CD14-positive monocyte (primary cell): ENCODE measurements around the gene MACF1. TPM values are rescaled to one million over a fixed set of nuclear protein-coding genes. Genes with fewer than 3 reads are reported as not detected.

ENCODE experiments used
- DNase-seq, 3 donors: peaks; one replicate each; pipeline ENCODE4 v3.0.0-alpha.2; 2011 to 2022
- H2AFZ ChIP-seq: 2 replicates; pipeline ENCODE4 v1.6.0; 2012; ENCODE audit warnings: mild to moderate bottlenecking, low read depth, low read length, inconsistent platforms; ENCODE audit not compliant: insufficient read depth, poor library complexity, severe bottlenecking
- H3K27ac ChIP-seq, 2 donors: 1 replicate in 1 of 2; 2 replicates in 1 of 2; pipeline ENCODE4 v1.5.1; 2012 to 2013; ENCODE audit warnings: low read length in 2 of 2, control low read depth in 1 of 2, inconsistent platforms in 1 of 2, low read depth in 1 of 2, mild to moderate bottlenecking in 1 of 2
- H3K27me3 ChIP-seq, 2 donors: one replicate each; pipeline versions ENCODE4 v1.6.0 to v1.6.1; 2011 to 2013; ENCODE audit warnings: low read length in 2 of 2; ENCODE audit not compliant: control insufficient read depth in 2 of 2, insufficient read depth in 2 of 2
- H3K36me3 ChIP-seq, 2 donors: replicated peaks in 1 of 2; 1 replicate in 1 of 2; 2 replicates in 1 of 2; pipeline versions ENCODE4 v1.5.1 to v1.6.1; 2012 to 2013; ENCODE audit warnings: low read length in 2 of 2, control low read depth in 1 of 2, inconsistent platforms in 1 of 2, mild to moderate bottlenecking in 1 of 2; ENCODE audit not compliant: insufficient read depth in 2 of 2, control insufficient read depth in 1 of 2
- H3K4me1 ChIP-seq, 2 donors: 1 replicate in 1 of 2; 2 replicates in 1 of 2; pipeline versions ENCODE4 v1.5.1 to v1.6.1; 2012 to 2013; ENCODE audit warnings: low read length in 2 of 2, control low read depth in 1 of 2, inconsistent platforms in 1 of 2, mild to moderate bottlenecking in 1 of 2, moderate library complexity in 1 of 2; ENCODE audit not compliant: insufficient read depth in 2 of 2, control insufficient read depth in 1 of 2
- H3K4me2 ChIP-seq: replicated peaks from 2 replicates; pipeline ENCODE3; 2012; ENCODE audit warnings: low read length, moderate library complexity, mild to moderate bottlenecking; ENCODE audit not compliant: poor library complexity, severe bottlenecking; ENCODE audit errors: extremely low read depth
- H3K4me3 ChIP-seq, 3 experiments: fragments of 200-600 bp in 1 of 3; sonication (generic) in 1 of 3; replicated peaks in 1 of 3; 1 replicate in 2 of 3; 2 replicates in 1 of 3; pipeline ENCODE4 v1.5.1; 2011 to 2013; ENCODE audit warnings: low read length in 3 of 3, mild to moderate bottlenecking in 3 of 3, control low read depth in 2 of 3, low read depth in 2 of 3, inconsistent platforms in 1 of 3, moderate library complexity in 1 of 3
- H3K79me2 ChIP-seq: 2 replicates; pipeline ENCODE4 v1.6.0; 2012; ENCODE audit warnings: mild to moderate bottlenecking, control low read depth, inconsistent platforms, low read length, moderate library complexity; ENCODE audit not compliant: insufficient read depth
- H3K9ac ChIP-seq: 2 replicates; pipeline ENCODE4 v1.6.0; 2017; ENCODE audit warnings: low read length, mild to moderate bottlenecking; ENCODE audit not compliant: insufficient read depth, poor library complexity, severe bottlenecking
- H3K9me3 ChIP-seq, 2 donors: replicated peaks in 1 of 2; 1 replicate in 1 of 2; 2 replicates in 1 of 2; pipeline versions ENCODE4 v1.5.1 to v1.6.1; 2012 to 2013; ENCODE audit warnings: low read length in 2 of 2, control low read depth in 1 of 2; ENCODE audit not compliant: control insufficient read depth in 1 of 2, insufficient read depth in 1 of 2
- H4K20me1 ChIP-seq: 2 replicates; pipeline ENCODE4 v1.6.0; 2012; ENCODE audit warnings: mild to moderate bottlenecking, low read length, control low read depth, moderate library complexity; ENCODE audit not compliant: insufficient read depth
- H3K27ac Mint-ChIP-seq, 7 donors: one replicate each; pipeline ENCODE4 v1.8.0; 2020; ENCODE audit warnings: mild to moderate bottlenecking in 7 of 7, mixed read lengths in 7 of 7, moderate library complexity in 6 of 7, inconsistent platforms in 2 of 7
- H3K27me3 Mint-ChIP-seq, 3 donors: one replicate each; pipeline ENCODE4 v1.8.0; 2021 to 2022; ENCODE audit warnings: low read depth in 3 of 3, mild to moderate bottlenecking in 3 of 3, mixed read lengths in 3 of 3, moderate library complexity in 3 of 3, inconsistent platforms in 1 of 3
- H3K36me3 Mint-ChIP-seq, 2 donors: one replicate each; pipeline ENCODE4 v1.8.0; 2020; ENCODE audit warnings: mixed read lengths in 2 of 2, inconsistent platforms in 1 of 2, mild to moderate bottlenecking in 1 of 2
- H3K4me1 Mint-ChIP-seq: one replicate; pipeline ENCODE4 v1.8.0; 2020; ENCODE audit warnings: mild to moderate bottlenecking, mixed read lengths
- H3K4me3 Mint-ChIP-seq, 2 donors: one replicate each; pipeline ENCODE4 v1.8.0; 2020; ENCODE audit warnings: mild to moderate bottlenecking in 2 of 2, mixed read lengths in 2 of 2, moderate library complexity in 1 of 2
- H3K9me3 Mint-ChIP-seq, 7 donors: one replicate each; pipeline ENCODE4 v1.8.0; 2020 to 2022; ENCODE audit warnings: mixed read lengths in 7 of 7, mild to moderate bottlenecking in 6 of 7, moderate library complexity in 6 of 7, inconsistent platforms in 2 of 7
- CTCF ChIP-seq: fragments of 200-600 bp; IDR thresholded peaks from one replicate; pipeline ENCODE4 v1.8.0; 2022; ENCODE audit warnings: antibody characterized with exemption, mild to moderate bottlenecking
- WGBS: methylation state at CpG from one replicate; pipeline ENCODE4 v1.1.5; 2013; ENCODE audit warnings: missing lambda C conversion rate; ENCODE audit not compliant: insufficient coverage; 5-methylcytosine and 5-hydroxymethylcytosine counted together
- intact Hi-C, 2 donors: fragments of 100-400 bp; cut with micrococcal nuclease; formaldehyde crosslinking; loops; one replicate each; pipeline versions ENCODE4 v1.15.0 to v1.15.1; 2023
- polyA plus RNA-seq, 3 donors: library from polyadenylated mRNA; depleted of rRNA in 1 of 3; unstranded in 2 of 3; stranded (reverse) in 1 of 3; fragments of 300-500 nt in 2 of 3; fragments of >200 nt in 1 of 3; fragmentation: Illumina TruSeq in 2 of 3; gene quantifications; 1 replicate in 2 of 3; 2 replicates in 1 of 3; pipeline ENCODE4 v1.2.3, GENCODE V29; 2012 to 2021

Gene MACF1
- polyA plus RNA-seq, 3 donors = 3.4 to 36.8 (median 4.5) TPM

DNA sequence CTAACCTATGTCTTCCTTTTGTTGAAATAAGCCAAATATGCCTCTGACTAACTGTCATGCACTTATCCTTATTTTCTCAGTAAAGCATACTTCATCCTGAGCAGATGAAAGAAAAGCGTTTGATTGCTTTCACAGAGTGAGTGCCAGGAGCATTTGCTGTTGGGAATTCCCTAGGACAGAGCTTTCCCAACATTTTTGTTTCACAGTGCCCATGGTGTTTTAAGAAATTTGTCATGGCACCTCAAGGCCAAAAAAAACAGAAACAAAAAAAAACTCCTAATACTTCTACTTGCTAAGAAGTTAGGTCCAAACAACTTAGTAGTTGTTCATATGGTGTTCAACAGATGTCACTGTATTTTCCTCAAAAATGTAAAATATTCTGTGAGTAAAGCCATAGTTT, 166.1 kb downstream of the MACF1 start:
- Histone ChIP-seq H2AFZ (no peak overlapping the region), H3K4me3 (no peak overlapping the region), H4K20me1 (no peaks in the 10 kb centered on the region), H3K9ac (no peak overlapping the region), H3K4me1 (no peaks in the 10 kb centered on the region), H3K79me2 (no peaks in the 10 kb centered on the region), H3K9me3 (no peaks in the 10 kb centered on the region), H3K36me3 (peaks cover 85 to 97% of the 10 kb centered on the region in 2 donors), H3K4me2 (no peak overlapping the region), H3K27ac (no peak overlapping the region), H3K27me3 (no peaks in the 10 kb centered on the region)
- no CpG with 5 or more reads among the region's 1 CpG for WGBS
- intact Hi-C loops = no loop called here
- Mint-ChIP-seq H3K4me3 (no peak overlapping the region), H3K4me1 (no peaks in the 10 kb centered on the region), H3K9me3 (no peaks in the 10 kb centered on the region), H3K27me3 (no peaks in the 10 kb centered on the region), H3K36me3 (peaks cover 65 to 91% of the 10 kb centered on the region in 2 donors), H3K27ac (peak overlapping the region in 1 of 7 donors; percentile 32)
- DNase-seq = no peak
- TF ChIP-seq CTCF = no peak

DNA sequence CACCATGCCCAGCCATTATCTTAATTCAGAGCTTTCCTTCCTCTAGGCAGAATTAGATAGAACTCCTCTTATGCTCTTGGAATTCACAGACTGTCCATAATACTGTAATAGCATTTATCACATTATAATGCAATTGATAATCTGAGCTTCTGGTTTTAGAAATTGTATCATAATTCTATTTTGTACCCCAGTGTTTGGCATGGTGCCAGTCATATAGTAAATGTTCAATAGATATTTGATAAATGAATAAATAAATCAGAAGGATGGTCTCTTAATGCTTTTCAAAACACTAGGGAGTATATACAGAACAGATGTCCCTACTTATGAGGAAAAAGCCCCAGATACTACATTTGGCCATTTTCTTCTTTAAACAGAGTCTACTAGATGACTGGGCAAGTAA, 167.6 kb downstream of the MACF1 start:
- no peak overlapping the region for H2AFZ ChIP-seq
- intact Hi-C loops = no loop called here
- no peak for TF ChIP-seq CTCF
- Mint-ChIP-seq H3K27me3 (no peaks in the 10 kb centered on the region), H3K36me3 (peaks cover 65 to 87% of the 10 kb centered on the region in 2 donors), H3K4me1 (no peaks in the 10 kb centered on the region), H3K9me3 (no peaks in the 10 kb centered on the region), H3K27ac (no peak overlapping the region), H3K4me3 (no peak overlapping the region)
- no peaks in the 10 kb centered on the region for H4K20me1 ChIP-seq
- peaks cover 82 to 97% of the 10 kb centered on the region in 2 donors for H3K36me3 ChIP-seq
- no peaks in the 10 kb centered on the region for H3K27me3 ChIP-seq
- H3K4me1 ChIP-seq = no peaks in the 10 kb centered on the region
- no peak for DNase-seq
- H3K9me3 ChIP-seq = no peaks in the 10 kb centered on the region
- H3K4me3 ChIP-seq = no peak overlapping the region
- no peak overlapping the region for H3K27ac ChIP-seq
- no peak overlapping the region for H3K4me2 ChIP-seq
- H3K9ac ChIP-seq = no peak overlapping the region
- no peaks in the 10 kb centered on the region for H3K79me2 ChIP-seq
